AML-193 (cell line): ENCODE data around the gene DACH1.

ENCODE experiments used
- DNase-seq, 2 experiments: peaks; one replicate each; lab custom pipeline; 2025; lab: John Stamatoyannopoulos, UW

DACH1 gene

DNA sequence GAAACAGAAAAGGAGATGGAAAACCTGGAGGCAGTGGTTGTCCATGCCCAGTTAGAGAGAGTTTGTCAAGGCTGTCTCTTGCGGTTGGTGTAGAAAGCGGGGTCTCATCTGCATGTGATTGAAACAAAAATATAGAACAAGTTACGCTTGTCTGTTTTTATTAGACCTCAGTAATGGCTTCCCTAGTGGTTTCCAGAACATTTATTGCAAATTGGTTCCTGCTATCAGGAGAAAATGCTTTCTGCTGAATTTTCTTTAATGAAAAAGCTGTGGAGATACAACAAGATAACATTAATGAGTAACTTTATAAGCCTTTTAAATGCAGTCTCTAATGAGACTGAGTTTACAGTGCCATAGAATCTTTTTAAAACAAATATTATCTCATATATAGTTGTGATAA is 378.0 kb downstream of the DACH1 start:
- no peak for DNase-seq

DNA sequence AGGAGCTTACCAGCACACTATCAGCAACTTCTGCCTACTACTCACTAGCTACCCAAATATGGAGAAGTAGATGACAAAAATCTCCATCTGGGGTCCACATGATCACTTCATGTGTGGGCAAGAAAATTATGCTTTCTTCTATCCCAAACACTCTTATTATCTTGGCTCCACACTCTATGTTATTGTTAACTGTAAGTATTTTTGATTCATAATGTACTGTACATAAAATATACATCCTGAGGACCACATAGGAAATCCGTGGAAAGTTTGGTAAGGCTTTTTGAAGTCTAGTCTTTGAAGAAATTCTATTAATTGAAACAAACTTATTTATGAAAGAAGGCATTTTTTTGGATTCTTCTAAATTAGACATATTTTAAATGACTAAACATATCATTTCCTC is 378.8 kb downstream of the DACH1 start:
- DNase-seq = no peak

DNA sequence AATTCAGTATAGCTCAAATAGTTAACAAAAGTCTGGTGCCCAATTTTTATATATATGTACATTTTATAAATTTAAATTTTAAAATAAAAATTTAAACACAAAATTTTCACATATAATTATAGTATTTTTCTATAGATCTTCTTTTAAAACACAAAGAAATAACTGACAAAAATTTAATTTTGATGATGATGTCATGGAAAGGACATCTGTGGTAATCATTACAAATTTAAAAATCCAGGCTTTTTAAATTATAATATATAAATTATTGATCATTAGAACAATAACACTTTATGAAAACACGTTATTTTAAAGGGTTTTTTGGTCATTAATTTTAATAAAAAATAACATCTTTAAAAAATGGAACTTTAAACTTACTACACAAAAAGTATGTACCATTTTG is 381.1 kb downstream of the DACH1 start:
- no peak for DNase-seq

DNA sequence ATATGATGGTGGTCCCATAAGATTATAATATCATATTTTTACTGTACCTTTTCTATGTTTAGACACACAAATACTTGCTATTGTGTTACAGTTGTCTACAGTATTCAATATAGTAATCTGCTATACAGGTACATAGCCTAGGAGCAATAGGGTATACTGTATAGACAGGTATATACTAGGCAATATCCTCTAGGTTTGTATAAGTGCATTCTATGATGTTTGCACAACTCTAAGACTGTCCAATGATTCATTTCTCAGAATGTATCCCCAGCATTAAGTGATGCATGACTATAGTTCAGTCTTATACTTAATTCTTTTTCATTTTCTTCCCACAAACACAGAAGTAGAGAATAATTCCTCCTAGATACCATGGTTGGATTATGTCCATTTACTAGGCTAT is 383.3 kb downstream of the DACH1 start:
- DNase-seq = no peak

DNA sequence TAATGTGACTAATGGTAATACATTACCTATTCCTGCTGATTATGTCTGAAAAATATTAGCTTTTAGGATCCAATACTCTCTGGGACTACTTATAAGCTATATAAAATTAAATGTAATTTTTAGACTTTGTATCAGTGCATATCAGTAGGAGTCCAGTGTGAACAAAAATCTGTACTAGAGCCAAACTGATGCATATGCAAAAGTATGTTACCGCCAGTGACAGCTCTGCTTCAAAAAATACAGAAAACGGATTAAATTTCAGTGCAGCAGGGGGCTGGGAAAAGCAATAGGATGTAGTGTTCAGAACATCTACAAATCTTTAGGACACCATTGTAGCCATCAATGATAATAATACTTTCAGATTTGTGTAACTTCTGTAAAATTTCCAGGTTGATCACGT is 385.5 kb downstream of the DACH1 start:
- DNase-seq = no peak

DNA sequence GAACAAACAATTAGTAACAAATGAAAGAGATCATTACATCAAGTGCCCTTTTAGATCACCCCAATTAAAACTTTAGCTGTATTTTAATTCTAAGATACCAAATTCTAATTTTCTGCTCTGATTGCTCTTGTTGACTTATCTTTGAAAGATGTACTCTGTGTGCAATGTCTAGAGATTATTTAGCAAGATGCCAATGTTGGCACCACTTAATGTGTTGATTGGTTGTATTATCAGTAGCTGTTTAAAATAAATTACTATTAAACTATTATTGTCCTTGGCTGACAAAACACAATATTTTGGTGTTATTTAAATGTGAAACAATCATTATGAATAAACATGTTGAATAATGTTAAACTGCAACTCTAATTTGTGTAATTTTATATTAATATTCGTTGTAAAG is 386.0 kb downstream of the DACH1 start:
- no peak for DNase-seq

DNA sequence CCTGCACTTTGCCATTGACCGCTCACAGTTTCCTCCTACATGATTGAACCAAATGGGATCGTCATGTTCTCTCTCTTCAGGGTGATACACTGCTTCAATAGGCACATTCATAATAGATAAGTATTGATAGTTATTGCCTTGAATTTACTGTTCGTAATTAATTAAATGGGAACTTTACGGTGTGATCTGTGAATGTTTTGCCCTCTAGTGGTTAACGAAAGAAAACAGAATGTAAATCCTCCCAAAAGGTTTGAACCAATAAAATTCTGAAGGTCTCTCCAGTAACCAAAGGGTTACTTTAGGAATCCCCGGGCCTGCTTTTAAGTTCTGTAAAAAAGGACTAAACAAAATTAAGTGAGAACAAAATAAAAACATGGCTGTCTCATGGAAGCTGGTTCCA is 389.3 kb downstream of the DACH1 start:
- DNase-seq = peak; percentile 5 to 21

DNA sequence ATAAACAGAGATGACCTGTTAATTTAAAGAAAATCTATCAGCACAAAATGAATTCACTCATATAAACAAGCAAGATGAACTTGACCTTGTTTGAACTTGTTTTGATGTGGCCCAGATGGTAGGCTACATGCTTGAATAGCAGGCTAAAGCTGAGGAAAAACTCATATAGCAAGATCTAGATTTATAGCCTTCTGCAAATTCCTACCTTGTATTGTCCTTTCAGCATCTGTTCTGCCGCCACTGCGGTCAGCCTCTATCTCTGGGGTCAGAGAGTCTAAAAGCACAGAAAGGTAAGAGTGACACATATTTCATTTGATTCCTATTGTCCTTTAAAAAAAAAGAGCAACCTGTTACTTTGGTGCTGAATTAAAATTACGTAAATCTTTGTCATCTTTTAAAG is 392.1 kb downstream of the DACH1 start:
- DNase-seq = no peak

DNA sequence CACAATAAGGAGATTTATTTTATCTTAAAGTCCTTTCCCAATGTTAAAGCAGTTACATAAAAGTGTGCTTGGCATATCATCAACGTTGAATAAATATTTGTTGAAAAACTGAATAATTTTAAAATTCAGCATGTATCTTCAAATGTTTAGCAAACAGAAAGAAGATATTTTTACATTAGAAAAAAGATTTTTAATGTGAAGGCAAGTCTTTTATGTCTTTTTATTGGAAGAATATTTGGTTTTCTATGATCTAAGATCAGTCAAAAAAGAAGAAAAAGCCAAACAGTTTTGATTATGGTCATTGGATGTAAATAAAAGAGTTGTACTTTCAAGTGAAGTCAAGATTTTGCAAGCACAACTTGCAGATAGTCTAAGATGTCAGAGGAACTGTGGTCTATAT is 397.4 kb downstream of the DACH1 start:
- DNase-seq = no peak

DNA sequence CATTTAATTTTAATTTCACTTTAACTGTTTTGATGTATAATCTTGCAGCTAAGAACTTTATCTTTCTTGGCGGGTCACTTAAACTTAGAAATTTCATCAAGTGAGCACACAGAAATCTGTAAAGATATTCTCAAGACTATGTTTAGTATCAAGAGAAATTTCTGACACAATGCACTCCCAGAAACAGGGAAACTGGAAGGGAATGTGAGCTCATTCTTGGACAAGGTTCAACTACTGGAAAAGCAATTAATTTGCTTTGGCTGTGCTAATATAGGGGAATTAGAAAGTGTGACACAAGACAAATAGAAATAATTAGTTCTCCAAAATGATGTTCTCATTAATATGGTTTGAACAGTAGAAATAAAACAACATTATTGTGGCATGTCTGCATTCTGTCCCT is 402.3 kb downstream of the DACH1 start:
- no peak for DNase-seq

DNA sequence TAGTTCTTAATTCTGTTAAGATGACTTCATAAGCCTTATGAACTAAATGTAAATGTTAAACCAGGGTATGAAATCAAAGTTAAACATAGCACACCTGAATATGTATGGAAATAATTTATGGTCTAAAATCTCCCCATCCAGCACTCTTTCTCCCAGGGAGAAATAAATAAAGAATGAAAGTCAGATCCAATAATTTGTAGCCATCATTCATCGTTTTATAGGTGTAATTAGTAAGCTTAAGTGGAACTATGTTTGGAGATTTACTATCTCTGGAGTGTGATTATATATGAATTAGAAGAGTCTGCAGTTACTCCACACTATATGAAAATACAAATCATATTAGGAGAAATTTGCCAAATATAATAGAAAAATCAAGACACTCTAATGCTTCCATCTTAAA is 405.1 kb downstream of the DACH1 start:
- DNase-seq = no peak

DNA sequence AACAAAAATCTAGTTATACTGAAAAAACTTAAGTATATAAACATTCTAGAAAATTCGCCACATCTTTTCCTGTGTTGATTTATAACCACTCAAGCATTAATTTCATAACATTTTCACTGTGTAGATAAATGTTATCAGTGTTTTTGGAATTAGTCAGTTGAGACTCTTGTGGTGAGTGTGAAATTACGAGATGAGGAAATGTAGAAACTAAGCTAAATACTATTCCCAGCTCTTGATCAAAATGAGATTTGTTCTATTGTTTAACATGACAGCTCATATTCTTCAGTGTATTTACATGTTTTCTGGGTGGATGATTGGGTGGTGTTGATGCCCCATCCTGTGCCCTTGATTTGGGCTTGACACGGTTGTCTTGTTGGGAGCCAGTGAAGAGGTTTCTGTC is 406.8 kb downstream of the DACH1 start:
- no peak for DNase-seq

DNA sequence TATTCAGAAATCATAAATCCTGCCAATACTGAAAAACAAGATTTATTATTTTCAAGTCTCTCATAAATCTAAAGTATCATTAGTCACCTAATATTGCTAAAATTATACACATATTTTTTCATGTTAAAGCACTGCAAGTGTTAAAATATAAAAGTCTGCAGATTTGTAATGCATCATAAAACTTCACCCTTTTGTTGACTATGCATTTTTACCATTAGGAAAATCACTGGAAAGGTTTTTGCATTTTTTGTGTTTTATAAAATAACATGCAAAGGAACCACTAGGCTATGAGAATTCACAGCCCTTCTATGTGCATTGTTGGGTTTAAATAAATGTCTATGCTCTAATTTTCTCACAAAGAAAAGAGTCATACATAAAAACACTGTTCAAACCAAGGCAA is 407.3 kb downstream of the DACH1 start:
- DNase-seq = no peak

DNA sequence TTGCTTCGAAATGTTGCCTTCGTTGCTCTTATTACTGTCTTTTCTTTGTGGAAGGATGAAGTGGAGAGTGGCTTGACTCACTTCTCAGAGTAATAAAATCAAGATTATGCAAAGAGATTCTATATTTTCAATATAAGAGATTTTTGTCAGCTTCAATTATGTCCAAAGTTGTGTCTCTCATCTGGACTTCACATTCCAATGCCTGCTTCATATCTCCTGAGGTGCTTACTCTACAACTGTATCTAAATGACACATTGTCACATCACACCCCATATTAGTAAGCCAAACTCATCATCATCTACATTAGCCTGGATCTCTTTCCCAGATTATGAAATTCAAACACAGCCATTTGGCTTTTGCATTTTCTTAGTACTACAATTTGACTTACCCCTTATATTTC is 409.4 kb downstream of the DACH1 start:
- no peak for DNase-seq

DNA sequence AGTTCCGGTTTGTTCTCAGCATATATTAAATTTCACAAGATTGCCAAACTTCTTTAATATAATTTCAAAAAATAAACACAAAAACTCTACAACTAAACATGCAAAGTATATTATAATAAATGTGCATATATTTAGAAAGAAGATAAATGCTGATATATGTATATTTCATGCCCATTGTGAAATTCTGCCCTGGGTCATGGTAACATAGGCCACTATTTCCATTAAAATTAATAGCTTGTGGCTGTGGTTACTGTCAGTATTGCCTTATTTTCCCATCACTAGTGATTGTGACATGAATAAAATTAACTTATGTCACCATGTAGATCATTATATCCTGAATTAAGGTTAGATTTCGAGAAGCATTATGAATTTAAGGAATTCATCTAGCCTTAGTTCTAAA is 410.9 kb downstream of the DACH1 start:
- DNase-seq = no peak

DNA sequence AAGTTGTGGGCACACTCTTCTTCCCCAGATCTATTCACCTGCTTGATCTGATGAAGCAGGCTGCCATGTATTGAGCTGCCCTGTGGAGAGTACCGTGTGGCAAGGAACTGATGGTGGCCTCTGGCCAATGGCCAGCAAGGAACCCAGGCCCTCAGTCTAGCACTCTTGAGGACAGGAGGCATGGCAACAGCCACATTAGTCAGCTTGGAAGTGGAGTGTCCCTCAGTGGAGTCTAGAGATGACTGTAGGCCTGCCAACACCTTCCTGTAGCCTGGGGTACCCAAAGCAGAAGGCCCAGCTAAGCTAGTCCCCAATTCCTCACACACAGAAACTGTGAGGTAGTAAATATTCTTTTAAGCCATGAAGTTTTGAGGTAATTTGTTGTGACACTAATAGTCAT is 412.5 kb downstream of the DACH1 start:
- no peak for DNase-seq

DNA sequence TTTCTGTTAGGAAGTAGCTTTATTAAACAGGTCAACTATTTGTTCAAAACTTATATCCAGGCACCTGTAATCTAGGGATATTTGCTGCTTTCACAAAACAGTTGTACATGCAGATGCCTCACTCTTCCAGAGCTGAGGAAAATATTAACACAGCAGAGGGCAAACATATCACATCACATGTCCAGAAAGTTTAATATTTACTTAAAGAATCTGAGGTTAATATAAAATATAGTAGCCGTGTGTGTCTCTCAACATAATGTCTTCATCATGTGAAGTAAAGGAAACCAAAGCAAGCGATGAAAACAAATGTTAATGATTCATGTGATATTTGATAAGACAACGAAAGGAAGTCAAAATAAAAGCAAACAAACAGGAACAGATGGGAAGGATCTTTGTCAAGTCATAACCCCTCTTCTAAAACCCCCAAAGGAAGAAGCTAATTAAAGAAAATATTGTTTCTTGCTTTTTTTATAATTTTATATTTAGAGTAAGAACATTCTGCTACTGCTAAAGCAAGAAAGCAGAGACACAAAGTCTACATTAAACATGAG is 418.8 kb downstream of the DACH1 start:
- no peak for DNase-seq

DNA sequence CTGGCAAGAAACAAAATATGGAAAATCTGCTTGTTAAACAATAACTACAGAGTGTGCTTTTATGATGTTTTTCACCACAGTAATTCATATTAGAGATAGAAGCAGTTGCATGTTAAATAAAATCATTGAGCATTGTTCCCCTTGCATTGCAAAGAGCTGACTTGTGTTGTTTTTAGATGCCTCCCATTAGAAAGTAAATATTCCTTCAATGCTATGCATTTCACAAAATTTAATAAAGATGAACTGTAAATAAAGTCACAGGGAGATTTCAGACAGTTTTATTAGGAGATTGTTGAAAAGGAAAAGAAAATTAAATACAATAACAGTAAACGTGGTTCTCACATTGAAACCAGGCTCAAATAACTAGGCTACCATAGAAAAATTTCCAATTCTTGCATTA is 429.3 kb downstream of the DACH1 start:
- no peak for DNase-seq

DNA sequence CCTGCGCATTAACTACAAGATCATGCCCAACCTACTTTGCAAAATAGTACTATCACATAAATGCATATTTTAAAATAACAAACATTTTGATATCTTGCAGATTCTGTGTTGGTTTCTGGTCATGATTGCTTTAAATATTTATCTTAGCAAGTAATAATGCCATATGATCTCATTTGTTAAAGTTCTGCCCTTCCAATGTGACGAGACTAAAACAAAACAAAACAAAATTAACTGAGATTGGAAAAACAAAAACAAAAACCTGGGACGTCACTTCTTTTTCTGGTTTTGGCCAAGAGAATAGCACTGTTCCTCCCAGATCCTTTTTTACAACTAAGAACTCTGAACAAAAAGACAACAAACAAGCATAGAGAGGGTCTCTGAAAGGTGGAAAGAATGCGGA is 436.3 kb downstream of the DACH1 start:
- DNase-seq = no peak

DNA sequence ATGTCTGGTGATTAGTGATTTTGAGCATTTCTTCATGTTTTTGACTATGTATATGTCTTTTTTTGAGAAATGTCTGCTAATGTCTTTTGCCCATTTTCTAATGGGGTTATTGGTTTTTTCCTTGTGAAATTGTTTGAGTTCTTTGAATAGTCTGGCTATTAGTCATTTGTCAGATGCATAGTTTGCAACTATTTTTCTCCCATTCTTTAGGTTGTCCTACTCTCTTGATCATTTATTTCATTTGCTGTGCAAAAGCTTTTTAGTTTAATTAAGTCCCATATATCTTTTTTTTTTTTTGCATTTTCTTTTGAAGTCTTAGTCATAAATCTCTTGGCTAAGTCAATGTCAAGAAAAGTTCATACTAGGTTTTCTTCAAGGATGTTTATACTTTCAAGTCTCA is 449.8 kb downstream of the DACH1 start:
- no peak for DNase-seq

DNA sequence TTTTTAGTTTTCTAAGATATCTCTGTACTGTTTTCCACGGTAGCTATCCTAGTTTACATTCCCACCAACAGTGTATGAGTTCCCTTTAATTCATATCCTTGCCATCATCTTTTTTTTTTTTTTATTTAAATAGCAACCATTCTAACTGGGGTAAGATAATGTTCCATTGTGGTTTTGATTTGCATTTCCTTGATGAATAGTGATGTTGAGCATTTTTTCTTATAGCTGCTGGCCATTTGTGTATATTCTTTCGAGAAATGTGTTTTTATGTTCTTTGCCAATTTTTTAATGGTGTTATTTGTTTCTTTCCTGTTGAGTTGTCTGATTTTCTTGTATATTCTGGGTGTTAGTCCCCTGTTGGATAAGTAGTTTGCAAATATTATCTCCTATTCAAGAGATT is 454.8 kb downstream of the DACH1 start:
- no peak for DNase-seq

DNA sequence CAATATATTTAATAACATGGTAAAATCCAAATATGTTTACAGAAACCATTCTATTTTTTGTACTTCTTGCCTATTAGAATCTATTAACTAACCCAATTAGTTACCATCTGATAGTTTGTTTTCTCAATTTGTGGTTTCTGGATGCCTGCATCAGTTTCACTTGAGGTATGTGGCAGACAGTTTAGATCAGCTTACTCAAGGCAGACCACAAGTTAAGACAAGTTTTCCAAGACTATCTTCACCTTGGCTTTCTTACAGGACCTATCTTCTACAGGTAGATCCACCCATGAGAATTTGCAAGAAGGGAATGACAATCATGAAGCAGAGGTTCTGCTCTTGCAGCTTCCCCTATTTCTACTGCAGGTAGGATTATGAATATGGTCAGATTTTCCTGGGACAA is 458.6 kb downstream of the DACH1 start:
- no peak for DNase-seq

DNA sequence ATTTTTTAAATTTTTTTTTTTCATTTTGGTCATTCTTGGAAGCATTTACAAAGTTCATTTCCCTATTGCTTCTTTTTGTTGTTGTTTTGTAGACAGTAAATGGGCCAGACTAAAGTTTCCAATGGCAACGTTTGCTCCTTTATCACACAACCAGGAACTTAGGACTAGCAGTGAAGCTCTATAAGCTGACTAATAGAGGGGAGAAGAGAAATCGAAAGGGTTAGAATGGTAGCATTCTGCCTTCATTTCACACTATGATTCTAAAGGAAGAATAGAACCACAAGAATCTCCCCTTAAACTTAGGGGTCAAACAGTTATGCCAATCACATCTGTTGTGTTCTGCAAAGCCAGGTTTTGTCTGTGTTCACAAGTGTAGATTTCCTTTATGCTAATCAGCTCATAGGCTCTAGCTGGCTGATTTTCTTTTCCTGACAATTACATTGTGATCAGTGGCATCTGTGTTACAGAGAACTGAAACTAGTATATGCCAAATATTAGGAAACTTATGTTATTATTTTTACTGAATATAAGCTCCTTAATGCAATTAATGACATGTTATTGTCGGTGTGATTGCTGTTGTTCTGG is 467.3 kb downstream of the DACH1 start:
- no peak for DNase-seq

DNA sequence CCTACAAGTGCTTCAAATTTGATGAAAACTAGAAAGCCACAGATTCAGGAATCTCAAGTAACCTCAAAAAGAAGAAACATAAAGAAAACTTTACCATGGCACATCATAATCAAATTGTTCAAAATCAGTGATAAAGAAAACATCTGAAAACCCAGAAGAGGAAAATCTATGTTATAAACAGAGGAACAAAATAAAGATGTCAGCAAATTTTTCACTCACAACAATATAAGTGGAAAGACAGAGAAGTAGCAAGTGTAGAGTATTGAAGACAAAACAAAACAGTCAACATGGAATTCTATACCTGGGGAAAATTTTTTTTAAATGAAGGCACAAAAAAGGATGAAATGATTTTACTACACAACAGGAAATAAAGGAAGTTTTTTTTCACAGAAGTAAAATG is 470.9 kb downstream of the DACH1 start:
- DNase-seq = no peak

DNA sequence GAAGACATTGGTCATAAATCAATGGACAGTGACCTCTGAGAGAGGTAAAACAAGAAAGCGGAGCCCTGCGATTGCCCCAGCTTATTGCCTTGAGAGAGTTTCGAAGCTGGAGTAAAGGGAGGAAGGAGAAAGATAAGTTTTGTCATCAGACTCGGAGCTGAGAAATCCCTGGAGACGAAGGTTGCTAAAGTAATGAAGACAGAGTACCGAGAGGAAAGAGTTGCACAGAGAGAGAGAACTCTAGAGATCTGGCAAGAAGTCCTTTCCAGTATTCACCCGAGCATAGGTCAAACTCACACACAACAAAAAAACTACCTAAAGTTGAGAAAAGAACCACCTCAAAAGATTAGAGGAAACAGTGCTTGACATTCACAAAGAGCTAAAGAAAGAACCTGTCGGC is 472.0 kb downstream of the DACH1 start:
- DNase-seq = no peak
